ENCODE data around the gene EOMES. TPM values are rescaled to one million over a fixed set of nuclear protein-coding genes. Genes with fewer than 3 reads are reported as not detected.
A peak's percentile ranks its signal among the peaks of the same experiment; 100 is the strongest.

EOMES gene
- total and polyA plus RNA-seq, 10 donors: 1.1 to 17.2 (median 12.2) TPM

DNA sequence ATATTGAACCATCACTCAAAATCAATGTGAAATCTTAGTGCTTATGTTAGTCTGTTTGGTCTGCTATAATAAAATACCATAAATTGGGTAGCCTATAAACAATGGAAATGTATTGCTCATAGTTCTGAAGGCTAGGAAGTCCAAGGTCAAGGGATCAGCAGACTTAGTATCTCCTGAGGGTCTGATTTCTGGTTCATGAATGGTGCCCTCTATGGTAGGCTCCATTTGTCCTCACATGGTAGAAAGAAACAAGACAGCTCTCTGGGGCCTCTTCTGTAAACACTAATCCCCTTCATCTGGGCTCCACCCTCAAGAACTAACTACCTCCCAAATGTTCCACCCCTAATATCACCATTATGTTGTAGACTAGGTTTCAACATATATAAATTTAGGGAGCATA lies 15.0 kb upstream of the EOMES start:
- Histone ChIP-seq H3K9me3 (no peaks in the 10 kb centered on the region), H3K4me1 (no peaks in the 10 kb centered on the region), H3K27ac (no peak overlapping the region), H3K36me3 (no peaks in the 10 kb centered on the region), H3K4me3 (no peak overlapping the region), H3K27me3 (replicated peaks in 1 of 7) (peaks cover 0 to 30% (median 5%) of the 10 kb centered on the region in 7 donors)
- DNase-seq: no peak
- intact Hi-C loops (cut with DNase I; ENCODE audit: low total_unique reads): no loop called here
- TF ChIP-seq POLR2AphosphoS5 (IDR thresholded peaks at IDR 0.05) (no peak), POLR2A (IDR thresholded peaks at IDR 0.05) (no peak), CTCF (IDR thresholded peaks at IDR 0.05 in 8 of 11, conservative IDR thresholded peaks at IDR 0.05 in 3 of 11) (no peak)

GRCh38 chr3:27730774-27731659 lies 8.9 kb upstream of the EOMES start:
- peaks cover 0 to 73% (median 63%) of the 10 kb centered on the region in 7 donors for H3K27me3 ChIP-seq (replicated peaks in 1 of 7)
- peaks cover 9 to 38% (median 28%) of the 10 kb centered on the region in 6 donors for H3K4me1 ChIP-seq
- H3K4me3 ChIP-seq: no peak overlapping the region
- no peak for DNase-seq
- no peak for TF ChIP-seq POLR2A (IDR thresholded peaks at IDR 0.05)
- no peak for TF ChIP-seq CTCF (IDR thresholded peaks at IDR 0.05 in 8 of 11, conservative IDR thresholded peaks at IDR 0.05 in 3 of 11)
- TF ChIP-seq POLR2AphosphoS5 (IDR thresholded peaks at IDR 0.05): no peak
- WGBS, 5 donors: 7 to 12% (median 8%) methylated on average over 29 to 31 of the region's 31 CpGs
- no peak overlapping the region for H3K27ac ChIP-seq
- no peaks in the 10 kb centered on the region for H3K9me3 ChIP-seq
- intact Hi-C loops (cut with DNase I; ENCODE audit: low total_unique reads): no loop called here
- no peaks in the 10 kb centered on the region for H3K36me3 ChIP-seq

DNA sequence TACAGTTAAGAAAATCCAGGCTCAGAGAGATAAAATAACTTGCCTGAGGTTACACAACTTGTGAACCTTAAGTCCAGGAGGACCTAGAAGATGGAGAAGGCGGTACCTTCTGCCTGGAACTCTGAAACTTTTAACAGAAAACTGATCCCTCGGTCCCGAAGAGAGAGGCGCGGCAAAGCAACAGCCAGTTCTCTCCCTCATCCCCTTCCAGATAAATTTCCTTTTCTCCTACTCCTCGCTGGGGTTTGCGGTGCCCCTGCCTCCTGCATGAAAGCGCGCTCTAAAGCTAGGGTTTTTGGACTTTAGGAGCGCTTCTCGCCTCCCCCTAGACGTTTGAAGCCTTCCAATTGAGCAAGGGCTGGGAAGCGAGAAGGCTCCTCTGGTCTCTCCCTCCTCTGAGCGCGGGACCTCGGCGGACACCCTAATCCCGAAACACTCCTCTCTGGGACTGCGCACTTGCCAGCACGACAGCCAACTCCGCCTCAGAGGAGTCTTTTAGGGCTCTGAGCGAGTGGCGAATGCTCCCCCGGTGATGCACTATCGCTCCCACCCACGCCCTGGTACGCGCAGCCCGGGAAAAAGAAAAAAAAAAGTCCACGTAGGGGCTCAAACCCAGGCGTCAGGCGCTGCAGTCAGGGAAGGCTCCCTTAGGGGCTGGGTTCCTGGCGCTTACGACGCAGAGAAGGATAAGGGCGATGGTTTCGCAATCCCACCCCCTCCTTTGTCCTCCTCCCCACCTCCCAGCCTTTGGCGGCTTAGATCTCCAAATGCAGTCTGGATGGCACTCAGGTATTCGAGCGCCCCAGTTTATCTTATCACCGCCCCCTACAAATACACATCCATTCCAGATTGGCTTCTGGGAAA lies 7.9 kb upstream of the EOMES start:
- Histone ChIP-seq H3K36me3 (no peaks in the 10 kb centered on the region), H3K27me3 (replicated peaks in 1 of 7) (peaks cover 0 to 83% (median 74%) of the 10 kb centered on the region in 7 donors), H3K4me1 (peaks cover 9 to 38% (median 28%) of the 10 kb centered on the region in 6 donors), H3K9me3 (no peaks in the 10 kb centered on the region), H3K27ac (no peak overlapping the region), H3K4me3 (peak overlapping the region in 1 of 8 donors; percentile 53)
- no peak for DNase-seq
- intact Hi-C loops (cut with DNase I; ENCODE audit: low total_unique reads): no loop called here
- WGBS, 5 donors: 4 to 6% (median 5%) methylated on average over 41 of the region's 41 CpGs
- TF ChIP-seq POLR2AphosphoS5 (IDR thresholded peaks at IDR 0.05): no peak
- TF ChIP-seq POLR2A (IDR thresholded peaks at IDR 0.05): no peak
- no peak for TF ChIP-seq CTCF (IDR thresholded peaks at IDR 0.05 in 8 of 11, conservative IDR thresholded peaks at IDR 0.05 in 3 of 11)
